Activated CD8-positive, alpha-beta memory T cell treated with anti-CD3 and anti-CD28 coated beads, Interleukin-2, amount 50 U/mL, for 48 hours (primary cell): ENCODE results near the gene GPR34.
"Not testable (repeated sequence)": the region's sequence is repeated elsewhere in the genome, so short reads cannot be mapped to it uniquely, and the experiment has no call there.

Experiments
- DNase-seq: peaks from one replicate; pipeline ENCODE4 v3.0.0-alpha.2; 2020

Gene GPR34

DNA sequence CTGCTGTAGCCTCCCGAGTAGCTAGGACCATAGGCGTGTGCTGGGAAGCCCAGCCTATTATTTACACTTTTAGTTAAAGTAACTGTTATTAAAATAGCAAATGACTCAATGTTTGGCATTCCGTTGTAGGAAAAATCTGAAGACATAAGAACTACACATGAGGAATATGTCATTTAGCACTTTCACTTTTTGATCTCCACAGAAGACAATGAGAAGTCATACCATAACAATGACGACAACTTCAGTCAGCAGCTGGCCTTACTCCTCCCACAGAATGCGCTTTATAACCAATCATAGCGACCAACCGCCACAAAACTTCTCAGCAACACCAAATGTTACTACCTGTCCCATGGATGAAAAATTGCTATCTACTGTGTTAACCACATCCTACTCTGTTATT is 6.7 kb downstream of the GPR34 start:
- DNase-seq, result no peak

DNA sequence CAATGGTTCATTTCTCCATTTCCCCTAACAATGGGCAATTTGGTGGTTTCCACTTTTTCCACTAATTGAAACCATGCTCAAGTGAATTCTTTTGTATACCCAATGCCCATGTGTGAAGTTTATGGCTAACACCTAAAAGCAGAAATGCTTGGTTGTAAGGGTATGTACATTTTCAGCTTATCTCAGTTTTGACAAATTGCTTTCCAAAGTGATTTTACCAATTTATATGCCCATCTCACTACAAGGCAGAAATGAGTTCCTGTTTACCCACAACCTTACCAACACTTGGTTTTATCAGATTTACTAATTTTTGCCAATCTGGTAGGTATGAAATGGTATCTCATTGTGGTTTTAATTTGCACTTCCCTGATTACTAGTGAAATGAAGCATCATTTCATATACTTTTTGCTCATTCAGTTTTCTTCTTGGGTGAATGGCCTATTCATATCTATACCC is 14.8 kb downstream of the GPR34 start:
- no peak for DNase-seq

DNA sequence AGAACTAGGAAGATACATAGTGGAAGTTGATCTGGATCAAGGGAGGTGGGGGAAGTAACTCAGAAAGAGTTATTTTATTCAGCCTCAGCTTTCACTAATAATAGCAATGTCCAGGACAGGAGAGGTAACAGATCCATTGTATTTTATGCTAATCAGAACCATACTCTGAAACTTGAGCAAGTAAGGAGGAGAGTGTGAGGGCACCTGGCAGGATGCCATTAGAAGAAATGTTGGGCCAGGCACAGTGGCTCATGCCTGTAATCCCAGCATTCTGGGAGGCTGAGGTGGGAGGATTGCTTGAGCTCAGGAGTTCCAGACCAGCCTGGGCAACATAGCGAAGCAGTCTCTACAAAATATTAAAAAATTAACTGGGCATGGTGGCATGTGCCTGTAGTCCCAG is 16.3 kb downstream of the GPR34 start:
- no peak for DNase-seq

DNA sequence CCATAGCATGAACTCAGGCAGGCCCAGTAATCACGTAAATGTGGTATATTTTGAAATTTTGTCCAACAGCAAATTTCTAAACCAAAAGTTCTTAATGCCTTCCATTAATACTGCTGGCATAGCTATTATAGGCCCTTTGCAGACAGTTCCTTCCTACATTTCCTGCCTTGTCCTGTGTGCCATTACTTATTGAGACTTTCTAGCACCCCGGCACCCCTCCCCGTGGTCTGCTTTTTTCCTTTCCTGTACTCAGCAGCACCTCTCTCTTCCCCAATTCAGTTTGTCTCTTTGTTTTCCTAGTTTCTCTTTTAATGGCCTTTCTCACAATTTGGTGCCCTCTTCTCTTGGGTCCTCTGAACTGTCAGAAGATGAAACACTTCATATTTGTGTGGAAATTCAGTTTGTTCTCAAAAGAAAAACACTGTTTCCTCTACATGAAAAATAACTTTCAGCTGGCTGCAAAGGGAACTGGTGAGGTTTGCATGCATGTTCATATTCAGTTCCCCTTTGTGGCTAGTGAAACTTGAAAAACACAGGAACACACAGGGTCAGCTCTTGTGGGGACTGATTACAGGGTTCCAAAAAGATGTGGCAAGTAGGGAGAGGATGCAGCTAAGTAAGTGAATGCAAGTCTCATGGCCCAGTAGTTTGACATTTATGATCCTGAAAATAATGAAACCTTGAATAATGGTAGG is 17.1 kb downstream of the GPR34 start:
- DNase-seq, result no peak

DNA sequence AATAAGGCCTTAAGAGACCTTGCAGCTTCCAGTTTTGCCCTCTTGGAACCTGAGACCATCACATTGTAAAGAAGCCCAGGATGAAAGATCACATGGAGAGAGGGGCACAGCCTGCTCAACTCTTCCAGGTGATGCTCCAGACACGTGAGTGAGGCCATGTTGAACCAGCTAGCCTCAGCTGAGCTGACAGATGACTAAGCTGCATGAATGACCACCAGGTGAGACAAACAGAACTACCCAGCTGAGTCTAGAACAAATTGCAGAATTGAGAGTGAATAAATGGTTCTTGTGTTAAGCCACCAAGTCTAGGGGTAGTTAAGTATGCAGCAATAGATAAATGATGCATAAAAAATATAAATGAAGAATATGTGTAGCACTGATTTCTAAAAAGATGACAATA is 18.4 kb downstream of the GPR34 start:
- DNase-seq, result no peak

DNA sequence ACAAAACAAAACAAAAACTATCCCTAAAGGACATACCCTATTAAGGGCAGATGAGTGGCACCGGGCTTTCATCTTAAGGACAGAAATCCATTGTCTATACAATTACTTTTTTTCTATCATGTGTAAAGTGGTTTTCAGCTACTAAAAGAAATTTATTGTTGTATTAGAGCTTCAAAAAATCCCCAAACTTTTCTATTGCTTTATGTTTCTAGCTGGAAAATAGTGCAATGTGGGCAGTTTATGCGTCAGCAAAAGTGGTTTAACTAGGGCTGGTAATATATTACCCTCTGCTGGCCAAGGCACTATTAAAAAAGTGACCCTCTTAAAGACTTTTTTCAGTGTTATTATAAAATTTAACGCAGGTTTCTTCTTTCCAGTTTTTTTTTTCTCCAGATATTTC is 19.7 kb downstream of the GPR34 start:
- no peak for DNase-seq

DNA sequence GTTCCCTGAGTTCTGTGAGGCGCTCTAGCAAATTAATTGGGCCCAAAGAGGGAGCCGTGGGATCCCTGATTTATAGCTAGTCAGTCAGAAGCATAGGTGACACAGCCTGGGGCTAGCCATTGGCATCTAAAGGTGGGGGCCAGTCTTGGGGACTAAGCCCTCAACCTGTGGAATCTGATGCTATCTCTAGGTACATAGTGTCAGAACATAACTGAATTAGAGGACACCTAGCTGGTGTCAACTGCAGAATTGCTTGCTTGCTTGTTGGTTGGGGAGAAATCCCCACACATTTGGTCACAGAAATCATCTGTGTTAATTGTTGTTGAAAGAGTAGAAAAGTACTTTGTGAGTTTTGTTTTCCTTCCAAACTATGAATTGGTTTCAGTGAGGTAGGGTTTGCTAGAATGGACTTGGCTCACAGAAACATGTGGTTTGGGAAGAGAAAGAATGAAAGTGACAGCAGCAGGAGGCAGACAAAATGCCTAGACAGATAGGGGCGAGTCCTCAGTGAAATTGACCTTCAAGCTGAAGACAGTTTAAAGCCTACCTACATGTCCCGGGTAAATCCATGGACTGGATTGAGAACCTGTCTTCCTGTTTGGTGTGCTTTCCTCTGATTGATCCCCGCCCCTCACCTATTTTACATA is 22.4 kb downstream of the GPR34 start:
- no peak for DNase-seq

DNA sequence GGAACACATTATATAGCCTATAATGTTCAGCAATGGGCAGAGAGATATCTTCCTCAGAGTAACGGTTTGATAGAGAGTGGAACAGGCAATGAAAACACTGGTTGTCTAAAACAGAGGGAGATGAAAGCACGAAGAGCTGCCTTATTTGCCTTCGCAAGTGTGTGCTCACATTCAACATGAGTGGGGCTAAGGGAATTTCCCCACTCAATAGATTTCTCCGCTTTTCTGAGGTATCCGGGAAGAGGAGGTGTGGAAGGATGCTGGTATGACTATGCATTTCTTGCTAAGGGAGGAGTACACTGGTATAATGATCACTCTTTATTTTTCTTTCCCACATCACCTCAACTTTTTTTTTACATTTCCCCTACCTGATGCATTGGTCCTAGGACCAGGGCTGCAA is 27.4 kb downstream of the GPR34 start:
- no peak for DNase-seq

DNA sequence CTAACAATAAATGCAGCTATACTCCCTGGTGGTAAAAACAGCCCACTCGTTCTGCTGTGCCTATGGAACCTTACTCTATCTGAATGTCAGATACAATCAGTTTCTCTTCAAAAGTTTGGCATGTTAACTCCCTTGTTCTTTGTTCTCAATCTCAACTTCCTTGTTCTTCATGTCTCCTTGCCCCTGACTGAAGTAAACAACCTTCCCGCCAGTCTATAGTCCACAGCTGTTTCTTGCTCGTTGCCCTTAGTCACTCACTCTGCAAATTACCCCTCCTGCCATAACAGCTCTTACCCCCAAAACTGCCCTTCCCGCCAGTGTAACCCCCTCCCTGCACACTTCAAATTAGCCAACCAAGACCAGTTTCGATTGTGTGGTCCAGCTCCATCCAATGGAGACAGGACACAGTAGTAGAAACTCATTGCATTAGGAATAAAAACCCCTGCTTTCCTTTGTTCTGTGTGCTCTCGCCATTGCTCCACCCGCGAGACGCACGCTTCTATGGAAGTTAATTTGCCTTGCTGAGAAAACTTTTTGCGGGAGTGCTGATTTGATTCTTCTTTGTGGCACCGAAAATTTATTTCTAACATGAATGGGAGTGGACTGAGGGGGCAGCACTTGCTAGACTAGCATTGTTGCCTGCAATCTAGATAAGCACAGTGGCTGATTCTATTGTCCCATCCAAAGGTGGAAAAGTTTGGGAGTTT is 28.1 kb downstream of the GPR34 start:
- no peak for DNase-seq

DNA sequence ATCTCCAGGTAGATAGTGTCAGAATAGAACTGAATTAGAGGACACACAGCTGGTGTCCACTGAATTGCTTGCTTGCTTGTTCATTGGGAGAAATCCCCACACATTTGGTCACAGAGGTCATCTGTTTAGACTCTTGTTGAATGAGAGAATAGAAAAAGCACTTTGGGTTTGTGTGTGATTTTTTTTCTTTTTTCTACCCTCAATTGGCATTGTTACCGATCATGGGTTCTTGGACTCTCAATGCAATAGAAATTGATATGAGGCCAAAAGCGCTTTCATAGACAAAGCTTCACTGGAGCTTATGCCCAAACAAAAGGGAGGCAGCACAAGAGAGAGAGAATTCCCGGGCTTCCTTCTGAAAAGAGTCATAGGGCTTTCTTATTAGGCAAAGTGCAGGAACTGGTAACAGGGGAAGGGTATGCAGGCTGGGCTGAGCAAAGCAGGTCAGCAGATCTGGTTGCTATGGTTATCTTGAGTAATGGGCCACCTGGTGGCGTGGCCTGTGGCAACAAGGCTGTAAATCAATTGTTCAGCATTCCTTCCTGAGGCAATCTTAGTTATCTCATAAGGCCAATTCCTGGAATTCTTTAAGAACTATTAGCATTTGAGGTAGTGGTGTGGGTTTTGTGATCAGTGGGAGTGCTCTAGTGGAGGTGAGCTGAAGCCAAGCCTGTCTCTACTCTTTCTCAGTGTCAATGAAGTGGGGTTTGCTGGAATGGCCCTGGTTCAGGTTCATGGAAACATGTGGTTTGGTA is 29.9 kb downstream of the GPR34 start:
- DNase-seq, result no peak

DNA sequence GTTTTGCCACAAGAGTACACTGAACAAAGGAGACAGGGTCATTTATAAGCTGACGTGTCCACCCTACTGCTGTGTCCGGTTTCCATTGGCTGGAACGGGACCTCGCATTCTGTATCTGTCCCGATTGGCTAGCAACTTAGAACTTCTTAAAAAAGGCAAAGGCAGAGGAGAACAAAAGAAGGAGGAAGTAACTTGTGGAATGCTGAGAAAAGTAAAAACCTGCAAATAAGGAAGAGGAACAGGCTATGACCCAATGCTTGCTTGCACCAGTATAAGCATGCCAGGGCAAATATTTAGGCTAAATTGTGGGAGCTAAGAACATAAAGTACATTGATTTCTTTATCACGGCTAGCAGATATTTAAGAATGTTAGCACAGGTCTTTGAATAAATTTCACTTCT is 30.8 kb downstream of the GPR34 start:
- DNase-seq, result not testable (repeated sequence)

DNA sequence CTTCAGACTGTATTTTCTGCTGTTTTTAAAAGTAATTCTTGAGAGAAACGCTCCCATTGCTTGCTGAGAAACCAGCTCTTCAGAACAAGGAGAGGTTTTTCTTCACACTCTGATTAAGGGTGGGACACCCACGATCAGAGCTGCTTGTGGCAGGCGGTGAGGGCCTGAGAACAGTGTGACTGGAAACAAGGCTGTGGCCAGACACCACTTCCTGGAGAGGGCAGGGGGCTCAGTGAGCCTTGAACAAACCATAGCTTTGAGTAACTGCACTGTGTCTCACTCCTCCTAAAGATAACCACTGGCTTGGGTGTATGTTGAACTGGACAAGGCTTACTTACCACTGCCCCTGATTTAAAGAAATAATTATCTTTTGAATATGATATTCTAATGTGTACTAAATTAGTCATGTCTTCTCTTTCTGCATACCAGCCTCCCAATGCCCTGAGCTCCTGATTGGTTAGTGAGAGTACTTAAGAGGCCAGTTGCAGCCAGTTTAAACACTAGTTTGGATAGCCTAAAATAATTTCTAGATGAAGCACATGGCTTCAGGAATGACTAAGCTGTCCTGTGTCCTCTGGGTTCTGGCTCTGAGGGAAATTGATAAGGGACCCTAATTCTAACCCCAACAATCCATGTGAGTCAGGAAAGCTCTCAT is 31.5 kb downstream of the GPR34 start:
- peak; percentile 59 for DNase-seq

DNA sequence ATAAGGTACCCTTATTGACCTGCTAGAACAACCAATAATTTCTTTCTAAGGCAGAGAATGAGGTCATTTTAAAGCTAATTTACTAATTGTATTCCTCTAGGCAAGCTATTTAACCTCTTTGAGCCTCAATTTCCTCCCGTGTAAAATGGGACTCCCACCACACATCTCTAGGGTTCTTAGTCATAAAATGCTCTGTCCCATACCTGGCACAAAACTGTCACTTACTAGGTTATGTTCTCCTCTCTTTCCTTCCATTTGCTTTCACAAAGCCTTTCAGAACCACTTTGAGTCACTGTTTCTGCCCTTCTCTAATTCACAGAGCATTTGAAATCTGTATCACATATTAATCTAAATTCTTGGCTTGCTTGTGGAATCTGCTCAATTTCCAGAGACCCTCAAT is 32.8 kb downstream of the GPR34 start:
- no peak for DNase-seq

DNA sequence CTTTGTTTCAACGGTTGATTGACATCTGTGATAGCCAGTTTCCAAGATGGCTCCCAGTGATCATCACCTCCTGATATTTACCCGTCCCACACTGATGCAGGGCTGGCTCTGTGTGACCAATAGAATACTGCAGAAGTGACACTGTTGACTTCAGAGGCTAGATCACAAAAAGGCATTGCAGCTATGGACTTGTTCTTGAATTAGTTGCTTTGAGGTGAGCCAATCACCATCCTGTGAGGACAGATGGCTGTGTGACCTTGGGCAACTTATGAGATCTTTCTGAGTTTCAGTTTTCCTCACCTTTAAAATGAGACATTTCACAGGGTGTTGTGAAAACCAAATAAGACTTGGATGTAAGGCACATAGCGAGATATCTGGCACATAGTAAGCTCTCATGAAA is 33.4 kb downstream of the GPR34 start:
- no peak for DNase-seq

DNA sequence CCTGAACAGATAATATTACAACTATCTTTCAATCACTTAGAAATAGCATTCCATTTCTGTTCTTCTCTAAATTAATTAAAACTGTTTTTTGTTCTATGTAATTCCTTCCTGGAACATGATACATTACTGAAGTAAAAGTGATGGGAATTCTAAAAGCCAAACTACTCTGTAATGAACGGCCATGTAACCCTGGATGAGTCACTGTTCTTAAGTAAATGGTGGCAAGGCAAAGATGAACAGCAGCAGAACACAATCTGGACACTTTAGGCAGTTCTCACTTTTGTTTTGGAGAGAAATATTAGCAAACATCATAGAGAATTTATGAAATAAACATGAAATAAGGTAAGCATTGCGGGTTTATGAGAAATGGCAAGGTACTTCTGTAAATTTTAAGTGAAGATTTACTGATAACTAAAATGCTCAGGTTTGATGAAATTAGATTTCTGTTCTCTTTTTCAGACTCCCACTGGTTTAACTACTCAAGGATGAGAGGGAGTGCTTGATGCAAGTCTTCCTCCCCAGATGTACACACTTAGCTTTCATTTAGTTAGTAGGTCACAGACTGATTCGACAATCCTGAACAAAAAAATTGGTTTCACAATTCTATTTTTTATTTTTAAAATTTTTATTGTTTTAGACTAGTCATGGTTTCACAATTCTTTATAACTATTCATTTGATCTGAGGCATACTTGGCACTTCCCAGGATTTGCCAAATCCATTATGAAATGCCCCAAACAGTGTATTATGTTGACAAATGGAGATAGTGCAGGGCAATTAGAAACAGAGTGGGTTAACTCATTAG is 34.2 kb downstream of the GPR34 start:
- no peak for DNase-seq

DNA sequence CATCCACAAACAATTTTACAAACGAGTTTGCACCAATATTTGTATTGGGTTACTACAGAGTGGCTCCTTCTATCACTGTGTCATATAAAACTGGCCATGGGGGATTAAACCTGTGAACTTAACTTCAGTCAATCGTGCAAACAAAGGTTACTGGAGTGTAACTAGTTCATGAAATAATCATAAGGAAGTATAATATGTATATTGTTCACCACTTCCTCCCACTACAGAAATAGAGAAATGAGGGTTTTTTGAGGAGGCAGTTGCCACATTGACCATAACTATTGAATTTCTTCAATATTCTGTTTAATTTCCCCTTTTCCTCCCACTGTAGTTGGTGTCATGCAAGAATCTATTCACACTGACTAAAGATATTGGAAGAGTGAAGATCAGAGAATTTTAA is 35.1 kb downstream of the GPR34 start, which contains the start of gene GPR82:
Gene GPR82, plus strand, starts transcription at position 356 of the 400 bp plus-strand sequence. CDS start 2,846 bp downstream, outside the sequence.
- DNase-seq, result no peak

DNA sequence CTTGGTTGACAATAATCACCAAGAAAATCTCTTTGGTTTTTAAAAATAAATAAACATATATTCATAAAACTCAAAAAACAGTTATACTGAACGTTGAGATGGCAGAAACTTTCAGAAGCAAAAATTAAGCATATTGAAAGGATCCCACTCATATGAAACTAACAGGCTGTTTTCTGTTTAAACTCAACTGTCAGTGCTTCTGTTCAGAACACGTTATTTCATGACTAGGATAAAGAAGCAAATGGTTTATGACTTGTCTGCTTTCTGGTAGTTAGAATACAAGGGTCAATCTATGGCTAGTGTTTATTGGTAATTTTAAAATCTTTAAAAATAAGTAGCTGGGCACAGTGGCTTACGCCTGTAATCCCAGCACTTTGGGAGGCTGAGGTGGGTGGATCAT is 39.4 kb downstream of the GPR34 start:
- DNase-seq, result no peak

DNA sequence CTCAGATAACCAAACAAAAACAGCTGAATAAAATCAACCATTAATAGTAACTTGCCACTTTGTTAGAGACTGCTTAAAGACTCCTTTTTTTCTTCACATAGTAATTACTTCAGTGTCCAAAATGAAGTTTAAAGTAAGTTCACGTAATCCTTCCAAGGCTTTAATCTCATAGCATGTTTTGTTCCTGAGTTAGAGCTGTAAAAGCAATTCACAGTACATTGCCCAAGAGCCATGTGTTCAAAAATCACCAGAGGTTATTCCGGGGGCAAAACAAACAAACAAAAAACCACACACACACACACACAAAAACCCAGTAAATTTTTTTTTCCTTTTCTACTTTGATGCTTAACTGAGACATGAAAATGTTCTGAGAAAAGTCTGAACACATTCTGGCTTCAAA is 41.3 kb downstream of the GPR34 start:
- DNase-seq, result no peak

DNA sequence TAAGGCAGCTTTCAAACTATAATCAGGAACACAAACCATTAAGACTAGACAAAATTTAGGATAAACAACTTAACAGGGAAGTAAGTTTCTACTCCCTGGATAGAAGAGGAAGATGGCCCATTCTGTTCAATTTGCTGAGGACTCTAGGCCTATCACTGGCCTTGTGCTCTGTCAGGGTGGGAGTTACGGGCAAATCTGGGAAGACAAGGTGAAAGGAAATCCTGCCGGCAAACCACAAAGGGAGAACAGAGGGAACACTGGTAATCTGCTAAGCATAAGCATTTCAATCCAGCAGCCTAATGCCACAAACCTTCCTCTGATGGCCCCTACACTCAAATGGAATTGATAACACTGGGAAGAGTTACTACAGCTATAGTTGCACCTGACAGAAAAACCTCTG is 43.5 kb downstream of the GPR34 start:
- DNase-seq, result no peak

DNA sequence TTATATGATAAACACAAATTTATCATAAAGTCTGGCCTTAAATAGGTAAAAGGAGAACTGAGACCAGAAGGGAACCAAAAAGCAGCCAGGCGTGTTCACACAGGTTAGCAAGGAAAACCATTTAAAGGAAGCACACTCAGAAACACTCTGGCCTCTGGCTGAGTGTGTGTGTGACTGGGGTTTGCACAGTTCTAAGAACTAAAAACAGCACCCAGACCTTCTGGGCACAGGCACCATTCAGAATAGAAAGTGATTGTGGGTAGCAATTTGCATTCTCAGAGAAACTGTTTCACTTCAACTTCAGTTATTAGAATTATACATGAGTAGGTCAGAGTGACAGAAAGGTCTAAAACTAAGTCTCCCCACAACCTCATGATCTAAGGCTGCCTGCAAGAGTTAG is 45.2 kb downstream of the GPR34 start:
- no peak for DNase-seq

DNA sequence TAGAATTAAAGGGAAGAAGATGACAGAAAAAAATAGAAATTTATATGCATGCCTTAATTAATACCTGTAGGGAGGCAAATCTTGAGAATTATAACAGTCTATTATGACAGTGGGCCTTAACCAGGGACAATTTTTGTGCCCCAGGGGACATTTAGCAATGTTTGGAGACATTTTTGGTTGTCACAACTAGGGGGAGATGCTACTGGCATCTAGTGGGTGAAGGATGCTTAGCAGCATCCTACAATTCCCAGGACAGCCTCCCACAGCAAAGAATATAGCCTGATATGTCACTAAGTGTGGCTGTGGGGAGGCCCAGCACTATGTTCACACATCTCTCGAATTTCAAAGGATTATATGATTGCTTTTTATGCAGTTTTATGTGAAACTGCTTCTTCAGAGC is 45.8 kb downstream of the GPR34 start:
- no peak for DNase-seq

DNA sequence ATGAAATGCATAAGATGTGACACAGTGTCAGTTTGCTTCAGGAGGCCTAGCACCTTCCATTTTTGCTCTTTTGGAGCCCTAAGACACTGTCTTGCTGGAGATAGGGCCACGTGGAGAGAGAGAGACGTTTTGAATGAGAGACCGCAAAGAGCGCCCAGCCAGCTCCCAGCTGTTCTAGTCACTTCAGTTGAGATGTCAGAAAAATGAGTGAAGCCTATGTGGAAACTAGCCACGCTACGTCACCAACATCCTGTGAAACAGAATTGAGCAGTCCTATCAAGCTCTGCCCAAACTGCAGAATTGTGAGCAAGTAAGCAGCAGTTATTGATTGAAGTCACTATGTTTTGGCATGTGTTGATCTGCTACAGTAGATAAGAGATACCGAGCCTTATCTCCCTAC is 48.3 kb downstream of the GPR34 start:
- DNase-seq, result no peak
